ENCODE data around the gene PES1. TPM values are rescaled to one million over a fixed set of nuclear protein-coding genes. Genes with fewer than 3 reads are reported as not detected.

PES1 gene
- total RNA-seq, 2 experiments from 2014 or later = 28.4 to 30.5 TPM

DNA sequence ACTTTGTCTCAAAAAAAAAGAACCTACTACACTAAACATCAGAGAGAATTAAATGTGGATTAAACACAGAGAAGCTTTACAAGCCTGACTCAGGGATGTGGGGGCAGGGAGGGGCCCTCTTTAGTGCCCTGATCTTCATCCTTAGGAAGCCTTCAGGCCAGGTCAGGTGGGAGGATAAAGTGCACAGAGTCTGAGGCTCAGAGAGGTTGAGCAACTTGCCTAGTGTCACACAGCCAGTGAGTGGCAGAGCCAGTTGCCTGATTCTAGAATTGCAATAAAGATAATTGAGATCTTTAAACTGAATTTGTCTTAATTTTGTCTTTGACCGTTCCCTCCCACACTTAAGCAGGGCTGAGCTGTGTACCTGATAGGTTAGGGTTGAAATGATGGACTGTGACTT, 52.3 kb downstream of the PES1 start:
- Mint-ChIP-seq H3K36me3 (ENCODE audit: low read depth) (no peaks in the 10 kb centered on the region), H3K27me3 (peaks cover 44% of the 10 kb centered on the region), H3K27ac (no peak overlapping the region), H3K9me3 (no peaks in the 10 kb centered on the region), H3K4me1 (ENCODE audit: low read depth) (no peaks in the 10 kb centered on the region), H3K4me3 (no peak overlapping the region)
- intact Hi-C loops (cut with DNase I, micrococcal nuclease) = loop anchor here in 1 of 2 experiments (5.0 kb wide), 1 partner anchor 872 kb away; no protein-coding TSS in a partner anchor
- Histone ChIP-seq H3K27ac (ENCODE audit: low read depth in 1 of 2, low read length in 2 of 2) (no peak overlapping the region), H3K36me3 (ENCODE audit: insufficient read depth, low read length) (no peaks in the 10 kb centered on the region), H3K27me3 (ENCODE audit: control insufficient read depth in 1 of 2, insufficient read depth in 2 of 2, low read length in 2 of 2) (peaks cover 20 to 34% of the 10 kb centered on the region in 2 experiments), H3K4me1 (ENCODE audit: insufficient read depth, low read length) (peaks cover 7% of the 10 kb centered on the region), H3K4me3 (ENCODE audit: low read length) (no peak overlapping the region), H3K9me3 (ENCODE audit: control insufficient read depth in 1 of 2, insufficient read depth in 1 of 2, low read length in 2 of 2) (no peaks in the 10 kb centered on the region)
- DNase-seq = no peak
- POLR2A ChIA-PET = no interaction called here
- TF ChIP-seq, protein P1, sequence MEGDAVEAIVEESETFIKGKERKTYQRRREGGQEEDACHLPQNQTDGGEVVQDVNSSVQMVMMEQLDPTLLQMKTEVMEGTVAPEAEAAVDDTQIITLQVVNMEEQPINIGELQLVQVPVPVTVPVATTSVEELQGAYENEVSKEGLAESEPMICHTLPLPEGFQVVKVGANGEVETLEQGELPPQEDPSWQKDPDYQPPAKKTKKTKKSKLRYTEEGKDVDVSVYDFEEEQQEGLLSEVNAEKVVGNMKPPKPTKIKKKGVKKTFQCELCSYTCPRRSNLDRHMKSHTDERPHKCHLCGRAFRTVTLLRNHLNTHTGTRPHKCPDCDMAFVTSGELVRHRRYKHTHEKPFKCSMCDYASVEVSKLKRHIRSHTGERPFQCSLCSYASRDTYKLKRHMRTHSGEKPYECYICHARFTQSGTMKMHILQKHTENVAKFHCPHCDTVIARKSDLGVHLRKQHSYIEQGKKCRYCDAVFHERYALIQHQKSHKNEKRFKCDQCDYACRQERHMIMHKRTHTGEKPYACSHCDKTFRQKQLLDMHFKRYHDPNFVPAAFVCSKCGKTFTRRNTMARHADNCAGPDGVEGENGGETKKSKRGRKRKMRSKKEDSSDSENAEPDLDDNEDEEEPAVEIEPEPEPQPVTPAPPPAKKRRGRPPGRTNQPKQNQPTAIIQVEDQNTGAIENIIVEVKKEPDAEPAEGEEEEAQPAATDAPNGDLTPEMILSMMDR (IDR thresholded peaks at IDR 0.05) = no peak
- ATAC-seq (ENCODE audit: poor library complexity) = no peak
- CTCF ChIA-PET = no interaction called here

- ATAC-seq (ENCODE audit: poor library complexity) (no peak), DNase-seq (no peak)
- Mint-ChIP-seq H3K4me1 (ENCODE audit: low read depth) (no peaks in the 10 kb centered on the region), H3K9me3 (no peaks in the 10 kb centered on the region), H3K36me3 (ENCODE audit: low read depth) (no peaks in the 10 kb centered on the region), H3K27ac (no peak overlapping the region), H3K4me3 (no peak overlapping the region), H3K27me3 (peaks cover 37% of the 10 kb centered on the region)
- H3K27me3 ChIP-seq (ENCODE audit: control insufficient read depth in 1 of 2, insufficient read depth in 2 of 2, low read length in 2 of 2) = peaks cover 18 to 26% of the 10 kb centered on the region in 2 experiments
- no peaks in the 10 kb centered on the region for H3K9me3 ChIP-seq (ENCODE audit: control insufficient read depth in 1 of 2, insufficient read depth in 1 of 2, low read length in 2 of 2)
- TF ChIP-seq, protein P1 (IDR thresholded peaks at IDR 0.05) = no peak
- CTCF ChIA-PET = no interaction called here
- H3K27ac ChIP-seq (ENCODE audit: low read depth in 1 of 2, low read length in 2 of 2) = no peak overlapping the region
- intact Hi-C loops (cut with DNase I, micrococcal nuclease) = loop anchor here in 1 of 2 experiments (5.0 kb wide), 1 partner anchor 871 kb away; no protein-coding TSS in a partner anchor
- no peak overlapping the region for H3K4me3 ChIP-seq (ENCODE audit: low read length)
- peaks cover 7% of the 10 kb centered on the region for H3K4me1 ChIP-seq (ENCODE audit: insufficient read depth, low read length)
- H3K36me3 ChIP-seq (ENCODE audit: insufficient read depth, low read length) = no peaks in the 10 kb centered on the region
- POLR2A ChIA-PET = no interaction called here
Observed at GRCh38 chr22:30538280-30538679, 53.4 kb downstream of the PES1 start.

DNA sequence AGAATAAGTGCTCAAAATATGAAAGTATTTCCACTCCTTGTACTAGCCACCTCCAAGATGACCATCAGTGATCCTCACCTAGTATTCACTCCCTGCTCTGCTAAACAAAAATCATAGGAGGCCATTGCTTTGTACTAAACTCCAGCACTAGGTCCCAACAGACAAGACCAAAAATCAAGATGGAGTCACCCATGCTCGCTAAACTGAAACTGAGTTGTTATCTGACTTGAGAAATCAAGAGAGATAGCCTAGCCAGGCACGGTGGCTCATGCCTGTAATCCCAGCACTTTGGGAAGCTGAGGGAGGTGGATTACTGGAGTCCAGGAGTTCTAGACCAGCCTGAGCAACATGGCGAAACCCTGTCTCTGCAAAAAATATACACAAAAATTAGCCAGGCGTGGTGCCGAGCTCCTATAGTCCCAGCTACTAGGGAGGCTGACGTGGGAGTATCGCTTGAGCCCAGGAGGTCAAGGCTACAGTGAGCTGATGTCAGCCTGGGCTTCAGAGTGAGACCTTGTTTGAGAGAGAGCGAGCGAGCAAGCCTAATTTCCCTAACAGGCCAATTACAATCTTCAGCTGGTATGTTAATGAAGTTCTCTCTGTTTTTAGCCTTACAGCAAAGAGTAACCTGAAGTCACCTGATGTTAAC, 54.5 kb downstream of the PES1 start:
- ATAC-seq (ENCODE audit: poor library complexity) = no peak
- no peak overlapping the region for H3K27ac ChIP-seq (ENCODE audit: low read depth in 1 of 2, low read length in 2 of 2)
- H3K36me3 Mint-ChIP-seq (ENCODE audit: low read depth) = no peaks in the 10 kb centered on the region
- intact Hi-C loops (cut with DNase I, micrococcal nuclease) = loop anchor here in 1 of 2 experiments (5.0 kb wide), 1 partner anchor 870 kb away; no protein-coding TSS in a partner anchor
- no peak for DNase-seq
- H3K36me3 ChIP-seq (ENCODE audit: insufficient read depth, low read length) = no peaks in the 10 kb centered on the region
- POLR2A ChIA-PET = no interaction called here
- no peaks in the 10 kb centered on the region for H3K4me1 Mint-ChIP-seq (ENCODE audit: low read depth)
- H3K9me3 ChIP-seq (ENCODE audit: control insufficient read depth in 1 of 2, insufficient read depth in 1 of 2, low read length in 2 of 2) = no peaks in the 10 kb centered on the region
- no peak overlapping the region for H3K4me3 ChIP-seq (ENCODE audit: low read length)
- CTCF ChIA-PET = no interaction called here
- no peak overlapping the region for H3K4me3 Mint-ChIP-seq
- peaks cover 10 to 15% of the 10 kb centered on the region in 2 experiments for H3K27me3 ChIP-seq (ENCODE audit: control insufficient read depth in 1 of 2, insufficient read depth in 2 of 2, low read length in 2 of 2)
- H3K9me3 Mint-ChIP-seq = no peaks in the 10 kb centered on the region
- peaks cover 5% of the 10 kb centered on the region for H3K4me1 ChIP-seq (ENCODE audit: insufficient read depth, low read length)
- H3K27ac Mint-ChIP-seq = no peak overlapping the region
- peaks cover 30% of the 10 kb centered on the region for H3K27me3 Mint-ChIP-seq
- TF ChIP-seq, protein P1 (IDR thresholded peaks at IDR 0.05) = no peak
